Smooth muscle cell of the brain vasculature (primary cell): ENCODE results near the gene CCL11.

Experiments
- DNase-seq: peaks from one replicate; pipeline ENCODE4 v3.0.0-alpha.2; 2012; ENCODE audit warnings: low read depth, low spot score

The CCL11 gene

DNA sequence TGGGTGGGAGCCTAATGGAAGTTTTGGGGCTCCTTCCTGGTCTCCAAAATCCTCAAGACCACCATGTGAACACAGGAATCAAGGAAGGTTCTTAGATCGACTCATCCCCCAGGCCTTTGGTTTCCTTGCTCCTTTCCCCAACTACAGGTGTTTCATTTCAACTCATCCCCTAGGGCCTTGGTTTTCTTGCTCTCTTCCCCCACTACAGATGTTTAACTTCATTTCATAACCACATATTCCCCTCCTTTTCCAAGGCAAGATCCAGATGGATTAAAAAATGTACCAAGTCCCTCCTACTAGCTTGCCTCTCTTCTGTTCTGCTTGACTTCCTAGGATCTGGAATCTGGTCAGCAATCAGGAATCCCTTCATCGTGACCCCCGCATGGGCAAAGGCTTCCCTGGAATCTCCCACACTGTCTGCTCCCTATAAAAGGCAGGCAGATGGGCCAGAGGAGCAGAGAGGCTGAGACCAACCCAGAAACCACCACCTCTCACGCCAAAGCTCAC is at the start of gene CCL11:
CCL11 (plus strand) TSS at position 457 of the 507 bp plus-strand sequence. CDS start 67 bp downstream, outside the sequence.
- DNase-seq: no peak

DNA sequence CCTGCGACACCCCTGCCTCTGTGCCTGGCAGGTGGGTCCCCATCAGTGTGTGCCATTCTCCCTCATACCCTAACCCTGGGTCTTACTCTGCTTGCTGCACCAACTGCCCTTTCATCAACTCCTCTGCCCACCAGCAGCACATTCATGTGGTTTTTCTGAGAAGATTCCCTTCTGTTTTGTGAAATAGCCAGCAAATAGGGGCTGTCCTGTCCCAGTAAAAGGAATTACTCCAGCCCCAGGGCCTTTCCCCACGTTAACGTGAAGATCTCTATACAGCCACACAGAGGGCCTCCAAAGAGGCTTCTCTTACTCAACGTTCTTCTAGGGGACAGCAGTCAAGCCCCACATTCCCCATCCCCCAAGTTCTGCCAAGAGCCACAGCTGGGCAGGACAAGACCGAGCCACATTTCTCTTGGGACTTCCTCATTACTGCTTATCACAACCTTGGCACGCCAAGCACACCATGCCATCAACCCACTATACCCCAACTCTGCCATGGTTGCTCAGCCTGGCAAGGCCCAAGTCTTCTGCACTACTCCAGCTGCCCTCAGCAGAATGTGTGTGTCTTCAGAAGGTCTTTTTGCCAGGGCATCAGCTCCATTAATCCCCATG is 49.2 kb upstream of the CCL11 start:
- no peak for DNase-seq

DNA sequence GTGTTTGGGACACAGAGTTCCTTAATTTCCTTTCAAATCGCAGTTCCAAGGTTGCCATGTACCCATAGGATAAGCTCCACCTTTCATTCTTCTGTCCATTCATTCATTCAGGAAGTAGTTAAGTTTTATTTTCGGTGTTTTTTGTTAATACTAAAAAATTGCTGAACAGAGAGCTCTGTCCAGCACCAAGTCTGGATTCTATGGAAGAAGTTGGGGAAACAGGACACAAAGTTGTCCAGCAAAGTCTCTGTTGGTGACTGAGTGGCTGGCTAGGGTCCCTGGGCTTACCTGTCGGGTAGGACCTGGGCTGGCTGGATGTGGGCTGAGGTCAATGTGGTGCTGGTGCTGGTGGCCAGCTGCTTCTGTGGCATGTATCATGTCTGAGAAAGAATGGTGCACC is 48.1 kb upstream of the CCL11 start:
- no peak for DNase-seq

DNA sequence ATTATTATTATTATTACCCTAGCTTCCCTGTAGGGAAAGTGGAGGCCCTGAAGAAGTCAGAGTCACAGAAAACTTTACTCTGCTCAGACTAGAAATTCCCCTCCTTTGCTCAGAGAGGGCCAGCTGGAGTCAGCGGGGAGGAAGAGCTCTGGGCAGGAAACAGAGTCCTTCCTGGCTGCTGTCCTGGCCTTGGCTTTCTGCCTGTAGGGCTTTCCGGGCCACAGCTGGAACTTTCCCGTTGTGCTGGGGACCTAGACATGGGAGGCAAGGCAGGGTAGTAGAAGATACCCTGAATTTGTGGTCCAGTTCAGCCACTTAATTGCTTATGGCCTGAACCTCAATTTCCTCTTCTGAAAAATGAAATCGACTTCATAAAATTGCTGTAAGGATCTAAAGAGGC is 44.5 kb upstream of the CCL11 start:
- DNase-seq: no peak

DNA sequence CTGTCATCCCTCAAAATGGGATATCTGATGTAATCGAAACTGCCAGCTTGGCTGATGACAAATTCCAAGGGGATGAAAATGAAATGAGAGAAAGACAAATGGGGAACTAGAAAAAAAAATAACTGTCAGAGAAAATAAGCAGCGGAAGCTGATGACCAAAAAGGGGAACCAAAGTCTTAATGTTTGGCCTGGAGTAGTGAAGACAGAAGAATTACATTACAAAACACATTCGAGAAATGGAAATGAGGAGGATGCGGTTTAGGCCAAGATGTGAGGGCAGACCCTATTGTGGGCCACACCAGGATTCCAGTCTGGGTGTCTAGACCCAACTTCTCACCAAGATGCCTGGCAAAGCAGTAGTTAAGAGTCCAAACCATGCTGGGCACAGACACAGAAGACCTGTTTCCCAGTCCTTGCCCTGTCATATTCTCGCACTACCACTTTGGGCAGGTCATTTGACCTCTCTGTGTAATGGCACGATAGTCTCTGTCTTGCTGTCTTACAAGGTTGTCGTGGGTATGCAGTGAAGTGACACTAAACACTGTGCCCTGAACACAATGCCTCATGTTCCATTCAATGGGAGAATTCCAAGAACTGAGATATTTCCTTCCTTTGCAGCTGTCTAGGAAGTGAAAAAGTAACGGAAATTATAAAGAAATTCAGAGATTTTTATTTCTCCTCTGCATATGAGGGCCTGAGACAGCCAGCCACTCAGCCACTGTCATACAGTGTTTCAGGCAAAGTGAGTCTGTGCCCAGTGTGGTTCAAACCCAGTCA is 42.8 kb upstream of the CCL11 start:
- DNase-seq: no peak

DNA sequence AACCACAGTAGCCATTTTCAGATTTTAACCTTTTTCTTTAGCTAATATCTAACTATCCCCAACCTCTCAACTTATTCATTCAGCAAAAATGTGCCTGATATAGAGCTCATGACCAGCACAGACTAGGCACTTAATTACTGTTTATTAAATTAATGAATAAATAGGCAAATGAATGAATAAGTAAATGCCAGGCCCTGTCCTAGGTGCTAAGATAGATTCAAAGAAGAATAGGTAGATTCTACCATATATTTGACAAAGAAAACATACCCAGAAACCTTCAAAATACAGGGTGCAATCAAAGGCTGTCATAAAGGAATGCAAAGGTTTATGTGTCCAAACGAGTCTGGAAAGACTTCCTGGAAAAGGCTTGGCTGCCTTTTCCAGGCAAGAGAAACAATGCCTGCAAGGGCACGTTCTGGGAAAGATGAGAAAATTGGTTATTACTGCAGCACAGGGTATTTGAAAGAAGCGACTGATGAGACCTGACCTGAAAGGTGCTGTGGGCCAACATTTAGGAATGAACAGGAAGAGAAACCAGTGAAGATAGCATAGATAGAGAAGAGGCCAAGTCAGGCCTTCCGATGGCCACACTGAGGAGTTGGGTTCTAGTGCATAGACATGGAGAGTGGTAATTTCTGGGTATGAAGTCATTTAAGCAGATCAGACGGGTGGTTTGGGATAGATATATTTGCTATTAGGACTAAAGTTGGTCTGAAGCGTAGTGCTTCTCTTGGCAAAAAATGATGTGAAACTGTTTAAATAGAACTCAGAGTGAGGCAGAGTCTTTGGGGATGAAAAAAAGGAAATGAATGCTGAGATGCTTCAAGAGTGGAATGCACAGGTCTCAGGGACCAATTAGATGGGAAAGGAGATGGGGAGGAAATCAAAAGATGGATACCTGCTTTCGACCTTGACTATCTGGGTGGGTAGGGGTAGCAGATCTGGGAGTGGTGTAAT is 41.9 kb upstream of the CCL11 start:
- DNase-seq: no peak

DNA sequence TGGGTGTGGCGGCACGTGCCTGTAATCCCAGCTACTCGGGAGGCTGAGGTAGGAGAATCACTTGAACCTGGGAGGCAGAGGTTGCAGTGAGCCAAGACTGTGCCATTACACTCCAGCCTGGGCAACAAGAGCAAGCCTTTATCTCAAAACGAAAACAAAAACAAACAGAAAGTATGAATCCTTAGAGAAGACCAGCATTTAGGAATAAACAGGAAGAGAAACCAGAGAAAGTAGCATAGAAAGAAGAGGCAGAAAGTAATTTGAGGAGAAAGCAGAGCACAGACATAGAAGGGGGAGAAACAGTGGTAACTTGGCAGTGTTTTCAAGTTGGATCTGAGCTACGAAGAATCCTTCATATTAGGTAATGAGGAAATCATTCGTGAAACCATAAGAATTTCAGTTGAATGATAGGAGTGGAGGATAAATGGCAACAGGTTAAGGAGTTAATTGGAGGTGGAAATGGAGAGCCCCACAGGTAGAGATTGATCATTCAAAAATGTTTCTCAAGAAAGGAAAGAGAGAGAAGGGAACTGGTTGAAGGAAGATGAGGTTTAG is 40.1 kb upstream of the CCL11 start:
- no peak for DNase-seq

DNA sequence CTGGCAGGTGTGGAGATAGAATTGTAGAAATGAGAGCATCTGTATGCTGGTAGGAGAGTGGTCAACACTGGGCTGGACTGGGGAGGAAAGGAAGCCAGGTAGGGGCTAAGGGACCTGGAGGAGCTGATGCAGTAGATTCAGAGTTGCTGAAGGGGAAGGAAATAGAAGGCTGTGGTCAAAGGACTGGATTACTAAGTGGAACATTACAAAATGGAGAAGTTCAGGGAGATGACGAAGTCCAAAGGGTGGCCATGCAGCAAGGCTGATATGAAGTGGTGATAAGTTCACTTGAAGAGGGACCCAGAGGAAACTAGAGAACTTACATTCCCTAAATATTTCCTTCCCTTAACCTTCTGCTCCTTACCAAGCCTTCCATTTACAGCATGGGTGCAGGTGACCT is 39.1 kb upstream of the CCL11 start:
- no peak for DNase-seq

DNA sequence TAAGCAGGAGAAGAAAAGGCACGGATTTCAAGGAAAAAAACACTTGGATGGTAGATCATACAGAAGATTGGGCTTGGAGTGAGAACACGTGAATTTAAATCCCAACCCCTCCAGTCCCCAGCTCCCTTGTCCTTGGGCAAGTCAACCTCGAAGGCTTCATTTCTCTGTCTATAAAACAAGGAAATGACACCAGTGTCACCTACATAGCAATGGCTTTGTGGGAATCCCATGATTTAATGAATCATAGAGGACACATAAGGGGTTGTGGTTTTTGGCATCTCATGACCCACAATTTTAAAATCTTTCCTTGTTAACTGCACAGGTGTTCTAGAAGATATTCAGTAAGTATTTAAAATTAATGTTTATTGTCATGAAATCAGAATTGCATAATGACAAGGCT is 38.7 kb upstream of the CCL11 start:
- DNase-seq: no peak

DNA sequence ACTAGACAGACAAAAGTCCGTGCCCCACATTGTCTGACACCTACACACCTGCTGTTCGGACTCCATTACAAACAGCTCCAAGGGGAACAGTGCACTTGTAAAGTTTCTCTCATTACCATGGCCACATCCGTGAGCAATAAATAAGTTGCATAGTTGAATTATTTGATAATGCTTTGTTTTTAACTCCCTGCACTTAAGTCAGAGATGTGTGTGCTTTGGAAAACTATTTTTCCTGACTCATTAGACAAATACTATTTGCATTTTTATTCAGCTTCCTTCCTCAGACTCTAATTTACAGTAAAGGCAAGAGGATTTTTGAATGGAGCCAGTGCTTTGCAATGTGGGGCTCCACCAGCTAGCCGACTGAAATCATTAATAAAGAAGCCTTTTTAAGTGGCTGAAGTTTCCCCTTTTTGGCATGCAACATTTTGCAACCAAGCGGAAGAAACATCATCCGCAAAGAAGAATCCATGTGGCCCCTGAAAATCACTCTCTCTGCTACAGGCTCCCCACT is 37.0 kb upstream of the CCL11 start:
- no peak for DNase-seq

DNA sequence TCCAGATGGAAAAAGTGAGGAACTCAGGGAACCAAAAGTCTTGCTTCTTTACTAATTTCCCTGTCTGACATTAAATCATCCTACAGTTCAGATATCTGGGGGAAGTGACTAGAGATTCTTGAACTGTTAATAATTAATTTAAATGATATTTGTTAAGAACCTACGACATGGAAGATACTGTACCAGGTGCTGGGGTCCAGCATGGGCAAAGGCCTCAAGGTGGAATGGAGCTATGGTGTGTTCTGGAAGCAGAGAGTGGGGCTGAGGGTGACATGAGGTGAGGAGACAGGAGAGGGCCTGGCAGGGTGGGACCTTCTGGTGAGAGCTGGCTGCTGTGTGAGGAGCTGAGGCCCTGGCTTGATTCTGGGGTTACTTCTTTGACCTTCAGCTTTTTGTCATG is 36.5 kb upstream of the CCL11 start:
- DNase-seq: no peak

DNA sequence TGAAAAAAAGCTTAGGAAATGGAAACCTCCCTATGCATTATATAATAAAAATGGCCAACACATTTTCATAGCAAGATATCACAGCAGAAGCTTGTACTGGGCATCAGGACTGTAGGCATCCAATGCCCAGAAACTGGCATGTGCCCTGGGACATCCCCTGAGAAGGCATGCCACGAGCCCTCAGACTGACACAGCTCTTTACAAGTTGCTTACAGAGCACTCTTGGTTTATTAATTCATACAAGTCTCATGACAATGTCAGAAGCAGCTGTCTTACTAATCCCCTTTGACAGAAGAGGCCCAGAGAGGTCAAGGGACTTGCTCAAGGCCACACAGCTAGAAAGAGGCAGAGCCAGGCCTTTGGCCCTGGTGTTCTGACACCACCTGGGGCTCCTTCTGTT is 36.1 kb upstream of the CCL11 start:
- DNase-seq: no peak

DNA sequence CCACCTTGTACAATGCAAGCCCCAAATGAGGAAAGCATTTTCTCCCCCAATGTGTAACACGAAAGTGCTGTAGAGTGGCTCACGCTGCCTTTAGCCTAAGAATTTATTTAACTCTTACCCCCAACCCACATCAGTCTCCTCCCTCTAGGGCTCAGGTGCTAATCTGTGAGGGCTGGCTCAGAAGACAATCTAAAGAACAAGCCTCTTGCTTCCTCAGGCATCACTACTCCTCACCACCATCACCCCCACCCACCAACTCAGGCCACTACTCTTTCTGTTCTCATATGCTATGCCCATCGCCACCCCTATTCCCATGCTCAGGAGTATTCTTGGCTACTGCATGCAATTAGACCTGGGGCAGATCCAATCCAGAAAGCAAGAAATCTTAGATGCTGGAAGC is 34.4 kb upstream of the CCL11 start:
- no peak for DNase-seq

DNA sequence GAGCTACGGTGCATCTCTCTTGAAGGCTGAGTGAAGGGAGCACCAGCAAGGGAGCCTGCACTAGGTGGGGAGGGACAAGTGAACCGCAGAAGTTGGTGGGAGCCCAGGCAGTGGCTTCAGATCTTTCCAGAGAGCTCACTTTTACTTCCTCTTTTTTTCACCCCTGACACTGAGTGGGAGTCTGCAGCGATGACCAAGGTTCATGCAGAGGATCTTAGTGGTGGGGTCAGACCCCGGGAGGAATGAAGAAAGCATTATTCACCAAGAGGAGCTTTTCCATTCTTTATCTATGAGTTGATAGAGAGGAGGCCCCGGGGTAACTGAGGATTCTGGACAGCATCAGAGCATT is 33.5 kb upstream of the CCL11 start:
- no peak for DNase-seq

DNA sequence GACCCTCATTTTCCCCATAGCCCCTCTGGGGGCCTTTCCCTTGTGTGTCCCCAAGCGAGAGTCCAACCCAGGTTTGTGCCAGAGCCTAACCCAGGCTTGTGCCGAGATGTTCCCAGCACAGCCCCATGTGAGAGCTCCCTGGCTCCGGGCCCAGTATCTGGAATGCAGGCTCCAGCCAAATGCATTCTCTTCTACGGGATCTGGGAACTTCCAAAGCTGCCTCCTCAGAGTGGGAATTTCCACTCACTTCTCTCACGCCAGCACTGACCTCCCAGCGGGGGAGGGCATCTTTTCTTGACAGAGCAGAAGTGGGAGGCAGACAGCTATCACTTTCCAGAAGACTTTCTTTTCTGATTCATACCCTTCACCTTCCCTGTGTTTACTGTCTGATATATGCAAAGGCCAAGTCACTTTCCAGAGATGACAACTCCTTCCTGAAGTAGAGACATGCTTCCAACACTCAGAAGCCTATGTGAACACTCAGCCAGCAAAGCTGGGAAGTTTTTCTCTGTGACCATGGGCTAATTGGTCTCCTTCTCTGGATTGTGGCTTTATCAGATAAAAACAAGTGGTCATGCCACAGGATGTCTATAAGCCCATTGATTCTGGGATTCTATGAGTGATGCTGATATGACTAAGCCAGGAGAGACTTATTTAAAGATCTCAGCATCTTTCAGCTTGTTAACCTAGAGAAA is 33.0 kb upstream of the CCL11 start:
- DNase-seq: peak; percentile 68

DNA sequence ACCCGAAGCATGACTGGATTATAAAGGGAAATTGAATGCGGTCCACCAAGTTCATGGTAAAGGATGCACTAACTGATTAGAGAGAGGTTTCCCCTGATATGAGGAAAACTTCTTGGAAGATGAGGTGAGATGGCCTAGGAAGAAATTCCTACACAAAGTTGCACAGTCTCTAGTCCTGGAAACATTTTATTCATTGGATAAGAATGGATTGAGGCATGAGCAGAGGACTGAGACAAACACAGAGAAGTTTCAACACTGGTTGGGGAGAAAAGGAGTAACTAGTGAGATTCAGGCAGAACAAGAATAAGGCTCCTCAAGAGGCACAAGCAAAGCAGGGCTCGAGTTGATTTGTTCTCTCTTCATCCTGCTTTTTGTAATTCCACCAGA is 32.4 kb upstream of the CCL11 start:
- DNase-seq: no peak

DNA sequence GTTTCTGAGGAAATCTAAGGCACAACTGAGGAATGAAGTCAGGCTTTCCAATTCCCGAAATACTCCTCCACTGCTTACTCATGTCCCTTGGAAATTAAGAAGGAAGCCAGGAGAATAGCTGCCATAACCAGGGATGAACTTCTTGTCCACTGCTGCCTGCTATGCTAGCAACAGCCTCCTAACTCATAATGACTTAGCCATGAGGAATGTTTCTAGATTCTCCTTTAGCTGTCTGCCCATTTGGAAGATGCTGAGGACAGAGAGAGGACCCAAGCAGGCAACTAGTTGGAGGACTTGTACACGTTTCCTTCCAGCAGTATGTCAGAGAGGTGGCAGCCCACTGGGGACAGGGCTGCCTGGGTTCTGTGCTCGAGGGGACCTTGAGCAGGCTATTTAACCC is 31.4 kb upstream of the CCL11 start:
- no peak for DNase-seq

DNA sequence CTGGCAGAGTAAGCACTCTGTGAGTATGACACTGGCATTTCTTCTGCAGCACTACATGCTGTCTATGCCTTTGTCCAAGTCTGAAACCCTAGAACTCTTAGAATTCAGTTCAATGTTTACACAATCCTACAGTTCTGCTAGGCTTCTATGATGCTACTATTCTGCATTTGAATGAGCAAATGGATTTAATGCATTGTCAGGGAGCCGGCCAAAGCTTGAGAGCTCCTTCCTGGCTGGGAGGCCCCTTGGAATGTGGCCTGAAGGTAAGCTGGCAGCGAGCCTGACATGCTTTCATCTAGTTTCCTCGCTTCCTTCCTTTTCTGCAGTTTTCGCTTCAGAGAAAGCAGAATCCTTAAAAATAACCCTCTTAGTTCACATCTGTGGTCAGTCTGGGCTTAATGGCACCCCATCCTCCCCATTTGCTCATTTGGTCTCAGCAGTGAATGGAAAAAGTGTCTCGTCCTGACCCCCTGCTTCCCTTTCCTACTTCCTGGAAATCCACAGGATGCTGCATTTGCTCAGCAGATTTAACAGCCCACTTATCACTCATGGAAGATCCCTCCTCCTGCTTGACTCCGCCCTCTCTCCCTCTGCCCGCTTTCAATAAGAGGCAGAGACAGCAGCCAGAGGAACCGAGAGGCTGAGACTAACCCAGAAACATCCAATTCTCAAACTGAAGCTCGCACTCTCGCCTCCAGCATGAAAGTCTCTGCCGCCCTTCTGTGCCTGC is 30.7 kb upstream of the CCL11 start, which contains the start of gene CCL2:
CCL2 (plus strand) TSS at position 635 of the 730 bp plus-strand sequence; CDS start at position 700, 65 bp downstream.
- DNase-seq: no peak

DNA sequence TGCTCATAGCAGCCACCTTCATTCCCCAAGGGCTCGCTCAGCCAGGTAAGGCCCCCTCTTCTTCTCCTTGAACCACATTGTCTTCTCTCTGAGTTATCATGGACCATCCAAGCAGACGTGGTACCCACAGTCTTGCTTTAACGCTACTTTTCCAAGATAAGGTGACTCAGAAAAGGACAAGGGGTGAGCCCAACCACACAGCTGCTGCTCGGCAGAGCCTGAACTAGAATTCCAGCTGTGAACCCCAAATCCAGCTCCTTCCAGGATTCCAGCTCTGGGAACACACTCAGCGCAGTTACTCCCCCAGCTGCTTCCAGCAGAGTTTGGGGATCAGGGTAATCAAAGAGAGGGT is 30.2 kb upstream of the CCL11 start:
- DNase-seq: no peak

DNA sequence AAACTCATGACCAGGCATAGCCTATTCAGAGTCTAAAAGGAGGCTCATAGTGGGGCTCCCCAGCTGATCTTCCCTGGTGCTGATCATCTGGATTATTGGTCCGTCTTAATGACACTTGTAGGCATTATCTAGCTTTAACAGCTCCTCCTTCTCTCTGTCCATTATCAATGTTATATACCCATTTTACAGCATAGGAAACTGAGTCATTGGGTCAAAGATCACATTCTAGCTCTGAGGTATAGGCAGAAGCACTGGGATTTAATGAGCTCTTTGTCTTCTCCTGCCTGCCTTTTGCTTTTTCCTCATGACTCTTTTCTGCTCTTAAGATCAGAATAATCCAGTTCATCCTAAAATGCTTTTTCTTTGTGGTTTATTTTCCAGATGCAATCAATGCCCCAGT is 29.7 kb upstream of the CCL11 start:
- DNase-seq: no peak
